ENCODE data around the gene SOHLH1.

Gene SOHLH1

DNA sequence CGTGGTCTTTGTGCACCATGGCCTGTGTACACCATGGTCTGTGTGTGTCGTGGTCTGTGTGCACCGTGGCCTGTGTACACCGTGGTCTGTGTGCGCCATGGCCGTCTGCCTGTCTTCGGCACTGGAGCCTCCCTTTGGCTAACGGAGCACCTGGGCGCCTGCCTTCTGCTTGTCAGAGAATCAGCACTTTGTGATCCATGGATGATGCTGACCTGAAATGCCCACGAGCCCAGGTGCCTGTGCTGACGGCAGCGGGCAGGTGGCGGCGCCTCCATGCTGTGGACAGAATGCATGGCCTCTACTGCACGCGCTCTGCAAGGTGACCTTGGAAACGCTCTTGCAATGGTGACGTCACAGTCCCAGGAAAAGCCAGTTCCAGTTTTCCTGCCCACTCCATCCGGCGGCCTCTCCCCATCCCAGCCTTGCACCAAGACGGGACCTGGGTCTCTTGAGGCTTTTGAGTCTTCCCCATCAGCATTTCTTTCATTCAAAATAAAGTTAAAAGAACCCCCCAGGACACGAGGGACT is 21.6 kb downstream of the SOHLH1 start:
- no peaks in the 10 kb centered on the region for H3K36me3 ChIP-seq (replicated peaks; ENCODE audit: insufficient read depth, low read length)
- no peak overlapping the region for H3K27ac ChIP-seq (ENCODE audit: low read length)
- H4K20me1 ChIP-seq (ENCODE audit: insufficient read depth, low read length): no peaks in the 10 kb centered on the region
- H3K27me3 ChIP-seq (replicated peaks; ENCODE audit: insufficient read depth, low read length): peaks cover 71% of the 10 kb centered on the region
- no peak overlapping the region for H3K9ac ChIP-seq (ENCODE audit: low read length)
- H3K4me3 ChIP-seq (ENCODE audit: low read length): no peak overlapping the region
- TF ChIP-seq EZH2 (optimal IDR thresholded peaks at IDR 0.05; ENCODE audit: low read depth, low read length) (no peak), EZH2phosphoT487 (IDR thresholded peaks at IDR 0.05; ENCODE audit: low read length) (no peak)
- TF ChIP-seq, protein P1, sequence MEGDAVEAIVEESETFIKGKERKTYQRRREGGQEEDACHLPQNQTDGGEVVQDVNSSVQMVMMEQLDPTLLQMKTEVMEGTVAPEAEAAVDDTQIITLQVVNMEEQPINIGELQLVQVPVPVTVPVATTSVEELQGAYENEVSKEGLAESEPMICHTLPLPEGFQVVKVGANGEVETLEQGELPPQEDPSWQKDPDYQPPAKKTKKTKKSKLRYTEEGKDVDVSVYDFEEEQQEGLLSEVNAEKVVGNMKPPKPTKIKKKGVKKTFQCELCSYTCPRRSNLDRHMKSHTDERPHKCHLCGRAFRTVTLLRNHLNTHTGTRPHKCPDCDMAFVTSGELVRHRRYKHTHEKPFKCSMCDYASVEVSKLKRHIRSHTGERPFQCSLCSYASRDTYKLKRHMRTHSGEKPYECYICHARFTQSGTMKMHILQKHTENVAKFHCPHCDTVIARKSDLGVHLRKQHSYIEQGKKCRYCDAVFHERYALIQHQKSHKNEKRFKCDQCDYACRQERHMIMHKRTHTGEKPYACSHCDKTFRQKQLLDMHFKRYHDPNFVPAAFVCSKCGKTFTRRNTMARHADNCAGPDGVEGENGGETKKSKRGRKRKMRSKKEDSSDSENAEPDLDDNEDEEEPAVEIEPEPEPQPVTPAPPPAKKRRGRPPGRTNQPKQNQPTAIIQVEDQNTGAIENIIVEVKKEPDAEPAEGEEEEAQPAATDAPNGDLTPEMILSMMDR (IDR thresholded peaks at IDR 0.05; ENCODE audit: low read length): no peak
- H3F3A ChIP-seq (ENCODE audit: insufficient read depth, low read length): no peaks in the 10 kb centered on the region
- H2AFZ ChIP-seq (ENCODE audit: low read length): no peak overlapping the region
- H3K4me2 ChIP-seq (ENCODE audit: low read depth, low read length): no peak overlapping the region
- no peak for DNase-seq
- H3K79me2 ChIP-seq (ENCODE audit: low read length): no peaks in the 10 kb centered on the region
- peaks cover 7% of the 10 kb centered on the region; the same call in 1 of the 2 replicates for H3K4me1 ChIP-seq (ENCODE audit: low read length)
- H3K9me2 ChIP-seq (replicated peaks; ENCODE audit: insufficient read depth, low read length): no peaks in the 10 kb centered on the region
- H3K9me3 ChIP-seq (replicated peaks; ENCODE audit: insufficient read depth, low read length): no peaks in the 10 kb centered on the region

DNA sequence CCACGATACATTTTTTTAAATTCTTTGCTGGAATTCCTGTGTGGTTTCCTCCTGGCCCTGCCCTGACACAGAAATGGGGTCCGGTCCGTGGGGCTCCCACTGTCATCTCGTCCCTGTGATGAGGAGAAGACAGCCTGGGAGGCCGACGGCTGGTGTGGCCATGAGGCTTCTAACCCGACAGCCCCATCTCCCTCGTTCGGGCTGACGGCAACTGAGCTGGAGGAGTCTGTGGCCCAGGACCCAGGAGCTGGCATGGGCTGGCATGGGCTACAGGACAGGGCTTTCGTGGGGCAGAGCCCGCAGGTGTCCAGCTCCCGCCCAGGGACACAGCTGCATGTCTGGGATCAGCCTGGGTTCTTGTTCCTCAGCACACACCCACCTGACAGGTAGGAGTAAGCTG is 22.4 kb downstream of the SOHLH1 start:
- Histone ChIP-seq H3K4me3 (ENCODE audit: low read length) (no peak overlapping the region), H3K9me3 (replicated peaks; ENCODE audit: insufficient read depth, low read length) (no peaks in the 10 kb centered on the region), H3K4me1 (ENCODE audit: low read length) (peaks cover 7% of the 10 kb centered on the region; the same call in 1 of the 2 replicates), H3K27ac (ENCODE audit: low read length) (no peak overlapping the region), H2AFZ (ENCODE audit: low read length) (no peak overlapping the region), H3K27me3 (replicated peaks; ENCODE audit: insufficient read depth, low read length) (peaks cover 69% of the 10 kb centered on the region), H3K36me3 (replicated peaks; ENCODE audit: insufficient read depth, low read length) (no peaks in the 10 kb centered on the region), H4K20me1 (ENCODE audit: insufficient read depth, low read length) (no peaks in the 10 kb centered on the region), H3K79me2 (ENCODE audit: low read length) (no peaks in the 10 kb centered on the region), H3K9ac (ENCODE audit: low read length) (no peak overlapping the region), H3K4me2 (ENCODE audit: low read depth, low read length) (0 out of 2 replicates have a peak overlapping the region, but pooled peaks have one; percentile 50), H3F3A (ENCODE audit: insufficient read depth, low read length) (no peaks in the 10 kb centered on the region), H3K9me2 (replicated peaks; ENCODE audit: insufficient read depth, low read length) (no peaks in the 10 kb centered on the region)
- TF ChIP-seq EZH2phosphoT487 (IDR thresholded peaks at IDR 0.05; ENCODE audit: low read length): no peak
- no peak for TF ChIP-seq EZH2 (optimal IDR thresholded peaks at IDR 0.05; ENCODE audit: low read depth, low read length)
- TF ChIP-seq, protein P1 (IDR thresholded peaks at IDR 0.05; ENCODE audit: low read length): no peak
- no peak for DNase-seq

DNA sequence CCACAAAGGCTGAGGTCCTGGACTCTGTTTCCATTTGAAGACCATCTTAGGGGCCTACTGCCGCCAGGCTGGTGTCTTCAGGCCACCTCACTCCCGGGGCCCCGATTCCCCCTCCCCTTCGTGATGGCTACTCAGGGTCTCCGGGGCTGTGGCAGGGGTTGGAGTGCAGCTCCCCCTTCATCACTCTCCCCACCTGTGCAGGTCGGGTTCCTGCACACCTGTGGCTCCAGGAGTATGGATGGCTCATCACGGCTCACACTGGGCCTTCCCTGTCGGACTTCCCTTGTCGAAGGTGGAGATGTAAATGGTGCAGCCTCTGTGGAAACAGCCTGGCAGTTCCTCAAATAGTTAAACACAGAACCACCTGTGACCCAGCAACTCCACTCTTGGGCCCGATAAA is 24.3 kb downstream of the SOHLH1 start:
- no peak overlapping the region for H2AFZ ChIP-seq (ENCODE audit: low read length)
- H3K27ac ChIP-seq (ENCODE audit: low read length): no peak overlapping the region
- no peaks in the 10 kb centered on the region for H3K9me3 ChIP-seq (replicated peaks; ENCODE audit: insufficient read depth, low read length)
- H3K4me3 ChIP-seq (ENCODE audit: low read length): no peak overlapping the region
- H3K9me2 ChIP-seq (replicated peaks; ENCODE audit: insufficient read depth, low read length): no peaks in the 10 kb centered on the region
- no peaks in the 10 kb centered on the region for H3K79me2 ChIP-seq (ENCODE audit: low read length)
- no peak overlapping the region for H3K9ac ChIP-seq (ENCODE audit: low read length)
- no peak for DNase-seq
- peaks cover 68% of the 10 kb centered on the region for H3K27me3 ChIP-seq (replicated peaks; ENCODE audit: insufficient read depth, low read length)
- no peaks in the 10 kb centered on the region for H4K20me1 ChIP-seq (ENCODE audit: insufficient read depth, low read length)
- H3K36me3 ChIP-seq (replicated peaks; ENCODE audit: insufficient read depth, low read length): no peaks in the 10 kb centered on the region
- no peaks in the 10 kb centered on the region for H3F3A ChIP-seq (ENCODE audit: insufficient read depth, low read length)
- no peak overlapping the region for H3K4me2 ChIP-seq (ENCODE audit: low read depth, low read length)
- TF ChIP-seq EZH2 (optimal IDR thresholded peaks at IDR 0.05; ENCODE audit: low read depth, low read length) (no peak), EZH2phosphoT487 (IDR thresholded peaks at IDR 0.05; ENCODE audit: low read length) (no peak)
- TF ChIP-seq, protein P1 (IDR thresholded peaks at IDR 0.05; ENCODE audit: low read length): no peak
- peaks cover 7% of the 10 kb centered on the region; the same call in 1 of the 2 replicates for H3K4me1 ChIP-seq (ENCODE audit: low read length)
